Glutamatergic neuron (in vitro differentiated cells): ENCODE measurements around the gene EFNA2. TPM values are rescaled to one million over a fixed set of nuclear protein-coding genes. Genes with fewer than 3 reads are reported as not detected.
"Not testable (repeated sequence)": the region's sequence is repeated elsewhere in the genome, so short reads cannot be mapped to it uniquely, and the experiment has no call there.

ENCODE experiments used
- DNase-seq: peaks from one replicate; pipeline ENCODE4 v3.0.0; 2022
- H3K27ac Mint-ChIP-seq: one replicate; pipeline ENCODE4 v1.8.0; 2020; ENCODE audit warnings: mild to moderate bottlenecking, mixed read lengths, inconsistent platforms; ENCODE audit not compliant: unreplicated experiment
- H3K27me3 Mint-ChIP-seq: one replicate; pipeline ENCODE4 v1.8.0; 2020; ENCODE audit warnings: mild to moderate bottlenecking, moderate library complexity, mixed read lengths, inconsistent platforms; ENCODE audit not compliant: unreplicated experiment
- H3K36me3 Mint-ChIP-seq: one replicate; pipeline ENCODE4 v1.8.0; 2020; ENCODE audit warnings: mild to moderate bottlenecking, mixed read lengths, inconsistent platforms; ENCODE audit not compliant: unreplicated experiment
- H3K4me1 Mint-ChIP-seq: one replicate; pipeline ENCODE4 v1.8.0; 2020; ENCODE audit warnings: mild to moderate bottlenecking, low read depth, mixed read lengths, inconsistent platforms; ENCODE audit not compliant: unreplicated experiment
- H3K4me3 Mint-ChIP-seq: one replicate; pipeline ENCODE4 v1.8.0; 2020; ENCODE audit warnings: mild to moderate bottlenecking, mixed read lengths, inconsistent platforms; ENCODE audit not compliant: unreplicated experiment
- H3K9me3 Mint-ChIP-seq: one replicate; pipeline ENCODE4 v1.8.0; 2020; ENCODE audit warnings: mild to moderate bottlenecking, moderate library complexity, mixed read lengths, inconsistent platforms; ENCODE audit not compliant: unreplicated experiment
- total RNA-seq: library from RNA; stranded (reverse); fragmentation: NEBNext Ultra II Directional; extraction: Animal tissue kit (Norgen Biotek cat#: 25700); gene quantifications from one replicate; pipeline ENCODE4 v1.2.1, GENCODE V29; 2021; ENCODE audit not compliant: unreplicated experiment
- TF ChIP-seq, protein P1 (sequence below): fragments of 200-600 bp; sonication (generic); IDR thresholded peaks from one replicate; pipeline ENCODE4 v1.5.0; 2021; ENCODE audit not compliant: partially characterized antibody, unreplicated experiment

The EFNA2 gene
- total RNA-seq, 1 donor from 2014 or later, result 61.4 TPM

DNA sequence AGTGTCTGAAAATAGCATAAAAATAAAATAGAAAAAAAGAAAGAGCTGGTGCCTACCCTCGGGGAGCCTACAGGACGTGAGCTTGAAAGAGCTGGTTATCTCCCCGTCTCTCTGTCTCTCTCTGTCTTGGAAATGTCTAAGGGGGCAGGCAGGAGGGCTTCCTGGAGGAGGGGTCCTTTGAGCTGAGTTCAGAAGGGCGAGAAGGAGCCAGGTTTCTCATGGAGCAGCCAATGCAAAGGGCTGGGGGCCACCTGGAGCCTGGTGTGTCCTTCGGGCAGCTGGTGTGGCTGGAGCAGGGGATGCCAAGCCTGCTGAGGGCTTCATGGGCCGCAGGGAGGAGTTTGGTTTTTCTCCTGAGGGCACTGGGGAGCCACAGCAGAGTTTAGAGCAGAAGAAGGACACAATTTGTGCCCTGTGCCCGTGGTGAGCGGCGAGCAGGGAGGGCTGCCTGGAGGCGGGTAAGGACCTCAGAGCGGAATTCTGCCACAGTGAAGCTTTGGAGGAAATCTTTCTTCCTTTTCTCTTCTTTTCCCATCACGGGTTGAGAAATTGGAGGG lies 38.7 kb downstream of the EFNA2 start:
- TF ChIP-seq, protein P1, sequence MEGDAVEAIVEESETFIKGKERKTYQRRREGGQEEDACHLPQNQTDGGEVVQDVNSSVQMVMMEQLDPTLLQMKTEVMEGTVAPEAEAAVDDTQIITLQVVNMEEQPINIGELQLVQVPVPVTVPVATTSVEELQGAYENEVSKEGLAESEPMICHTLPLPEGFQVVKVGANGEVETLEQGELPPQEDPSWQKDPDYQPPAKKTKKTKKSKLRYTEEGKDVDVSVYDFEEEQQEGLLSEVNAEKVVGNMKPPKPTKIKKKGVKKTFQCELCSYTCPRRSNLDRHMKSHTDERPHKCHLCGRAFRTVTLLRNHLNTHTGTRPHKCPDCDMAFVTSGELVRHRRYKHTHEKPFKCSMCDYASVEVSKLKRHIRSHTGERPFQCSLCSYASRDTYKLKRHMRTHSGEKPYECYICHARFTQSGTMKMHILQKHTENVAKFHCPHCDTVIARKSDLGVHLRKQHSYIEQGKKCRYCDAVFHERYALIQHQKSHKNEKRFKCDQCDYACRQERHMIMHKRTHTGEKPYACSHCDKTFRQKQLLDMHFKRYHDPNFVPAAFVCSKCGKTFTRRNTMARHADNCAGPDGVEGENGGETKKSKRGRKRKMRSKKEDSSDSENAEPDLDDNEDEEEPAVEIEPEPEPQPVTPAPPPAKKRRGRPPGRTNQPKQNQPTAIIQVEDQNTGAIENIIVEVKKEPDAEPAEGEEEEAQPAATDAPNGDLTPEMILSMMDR, result no peak
- peak overlapping the region; percentile 36 for H3K4me3 Mint-ChIP-seq
- peaks cover 21% of the 10 kb centered on the region for H3K4me1 Mint-ChIP-seq
- H3K36me3 Mint-ChIP-seq, result no peaks in the 10 kb centered on the region
- H3K9me3 Mint-ChIP-seq, result peaks cover 13% of the 10 kb centered on the region
- no peak for DNase-seq
- no peak overlapping the region for H3K27ac Mint-ChIP-seq
- peaks cover 7% of the 10 kb centered on the region for H3K27me3 Mint-ChIP-seq

DNA sequence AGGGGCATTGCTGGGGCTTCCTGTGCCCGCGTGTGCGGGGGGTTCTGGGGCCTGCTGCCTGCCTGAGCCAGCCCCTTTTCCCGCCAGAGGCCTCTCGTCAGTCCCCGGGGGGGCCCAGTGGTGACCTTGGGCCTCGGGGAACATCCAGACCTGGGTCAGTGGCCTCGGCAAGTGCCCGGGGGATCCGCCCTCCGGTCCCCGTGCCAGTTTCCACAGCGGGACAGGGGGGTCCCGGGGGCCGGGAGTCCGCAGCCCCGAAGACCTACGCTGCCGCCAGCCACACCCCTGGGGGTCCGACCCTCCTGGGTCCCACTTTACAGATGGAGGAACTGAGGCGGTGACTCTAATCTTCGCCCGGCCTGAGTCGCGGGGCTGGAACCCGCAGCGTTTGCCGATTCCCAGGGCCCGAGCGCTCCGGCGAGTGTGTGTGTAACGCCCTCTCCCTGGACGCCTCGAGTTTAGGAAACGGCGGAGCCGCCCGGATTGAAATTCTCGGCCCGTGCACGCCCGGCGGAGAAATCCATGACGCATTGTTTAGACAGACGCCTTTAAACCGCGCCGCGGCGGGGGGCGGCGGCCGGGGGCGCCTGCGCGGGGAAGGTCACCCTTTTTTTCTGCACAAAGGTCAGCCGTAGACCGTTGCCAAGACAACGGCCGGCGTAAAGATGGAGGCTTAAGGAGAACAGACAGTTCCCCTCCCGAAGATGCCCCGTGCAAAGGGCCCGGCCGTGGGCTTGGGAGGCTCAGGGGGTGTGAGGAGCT lies 39.3 kb downstream of the EFNA2 start:
- Mint-ChIP-seq H3K27ac (peak overlapping the region; percentile 81), H3K4me3 (peak overlapping the region; percentile 80), H3K27me3 (peaks cover 8% of the 10 kb centered on the region), H3K36me3 (no peaks in the 10 kb centered on the region), H3K9me3 (peaks cover 13% of the 10 kb centered on the region), H3K4me1 (peaks cover 23% of the 10 kb centered on the region)
- DNase-seq, result peak; percentile 84
- TF ChIP-seq, protein P1, result no peak

DNA sequence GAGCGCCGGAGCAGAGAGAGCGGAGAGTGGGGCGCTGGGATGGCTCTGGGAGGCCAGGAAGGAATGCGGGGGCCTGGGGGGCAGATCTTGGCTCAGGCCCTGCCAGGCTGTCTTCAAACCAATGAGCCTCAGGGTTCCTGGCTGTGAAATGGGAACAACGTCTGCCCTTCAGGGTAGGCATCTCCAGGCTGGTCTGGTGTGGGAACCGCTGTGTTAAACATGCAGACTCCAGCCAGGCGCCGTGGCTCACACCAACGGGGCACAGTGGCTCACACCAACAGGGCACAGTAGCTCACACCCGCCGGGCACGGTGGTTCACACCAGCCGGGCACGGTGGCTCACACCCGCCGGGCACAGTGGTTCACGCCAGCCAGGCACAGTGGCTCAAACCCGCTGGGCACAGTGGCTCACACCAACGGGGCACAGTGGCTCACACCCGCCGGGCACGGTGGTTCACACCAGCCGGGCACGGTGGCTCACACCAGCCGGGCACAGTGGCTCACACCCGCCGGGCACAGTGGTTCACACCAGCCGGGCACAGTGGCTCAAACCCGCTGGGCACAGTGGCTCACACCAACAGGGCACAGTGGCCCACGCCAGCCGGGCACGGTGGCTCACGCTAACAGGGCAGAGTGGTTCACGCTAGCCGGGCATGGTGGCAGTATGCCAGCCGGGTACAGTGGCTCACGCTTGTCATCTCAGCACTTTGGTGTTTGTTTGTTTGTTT lies 40.1 kb downstream of the EFNA2 start:
- DNase-seq, result no peak
- Mint-ChIP-seq H3K27ac (peak overlapping the region; percentile 81), H3K4me1 (peaks cover 25% of the 10 kb centered on the region), H3K9me3 (peaks cover 13% of the 10 kb centered on the region), H3K4me3 (peak overlapping the region; percentile 80), H3K27me3 (peaks cover 8% of the 10 kb centered on the region), H3K36me3 (no peaks in the 10 kb centered on the region)
- TF ChIP-seq, protein P1, result no peak

DNA sequence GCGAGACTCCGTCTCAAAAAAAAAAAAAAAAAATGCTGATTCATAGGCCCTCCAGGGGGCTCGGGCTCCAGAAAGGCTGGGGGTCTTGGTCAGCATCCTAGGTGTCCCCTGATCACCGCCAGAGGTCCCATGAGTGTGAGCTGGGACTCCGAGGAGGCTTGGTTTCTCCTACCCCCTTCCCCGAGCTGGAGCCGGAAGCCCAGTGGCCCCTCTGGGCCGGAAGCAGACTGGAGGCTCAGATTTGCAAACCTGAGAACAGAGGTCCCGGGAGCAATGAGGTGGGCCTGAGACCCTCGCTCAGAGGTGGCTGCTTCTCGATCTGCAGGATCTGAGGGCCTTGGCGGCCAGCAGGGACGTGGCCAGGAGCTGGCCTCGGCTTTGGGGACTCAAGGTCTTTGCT lies 41.5 kb downstream of the EFNA2 start:
- Mint-ChIP-seq H3K4me3 (peak overlapping the region; percentile 60), H3K27ac (peak overlapping the region; percentile 82), H3K9me3 (peaks cover 13% of the 10 kb centered on the region), H3K36me3 (no peaks in the 10 kb centered on the region), H3K4me1 (peaks cover 24% of the 10 kb centered on the region), H3K27me3 (peaks cover 8% of the 10 kb centered on the region)
- DNase-seq, result no peak
- TF ChIP-seq, protein P1, result no peak

DNA sequence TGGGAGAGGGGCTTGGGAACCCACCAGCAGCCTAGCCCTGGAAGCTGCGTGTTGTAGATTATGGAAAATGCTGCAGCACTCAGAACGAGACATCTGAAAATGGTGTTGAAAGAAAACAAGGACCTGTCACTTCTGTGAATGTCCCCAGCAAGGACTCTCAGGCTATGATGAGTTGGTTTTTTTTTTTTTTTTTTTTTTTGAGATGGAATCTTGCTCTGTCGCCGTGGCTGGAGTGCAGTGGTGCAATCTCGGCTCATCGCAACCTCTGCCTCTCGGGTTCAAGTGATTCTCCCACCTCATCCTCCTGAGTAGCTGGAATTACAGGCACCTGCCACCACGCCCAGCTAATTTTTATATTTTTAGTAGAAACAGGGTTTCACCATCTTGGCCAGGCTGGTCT lies 46.5 kb downstream of the EFNA2 start:
- not testable (repeated sequence) for H3K27me3 Mint-ChIP-seq, DNase-seq, H3K9me3 Mint-ChIP-seq, H3K4me3 Mint-ChIP-seq, H3K36me3 Mint-ChIP-seq
- Mint-ChIP-seq H3K27ac (peak overlapping the region; percentile 79), H3K4me1 (peaks cover 13% of the 10 kb centered on the region)
